OCI-LY1 (cell line): ENCODE measurements around the gene TMEM42.

Experiments used
- CTCF ChIP-seq: fragments of 200-600 bp; sonication (generic), shearing (Covaris generic); IDR thresholded peaks from 2 replicates; pipeline ENCODE4 v1.5.1; 2017; ENCODE audit warnings: mild to moderate bottlenecking, antibody characterized with exemption, low read length, moderate library complexity, mixed read lengths
- EZH2 ChIP-seq: fragments of 200-600 bp; sonication (generic), shearing (Covaris generic); IDR thresholded peaks from 2 replicates; pipeline ENCODE4 v1.8.0; 2017; ENCODE audit warnings: borderline replicate concordance, mixed run types, mild to moderate bottlenecking, antibody characterized with exemption, low read length, moderate library complexity, mixed read lengths

GRCh38 chr3:44870375-44871061 lies 8.8 kb downstream of the TMEM42 start:
- TF ChIP-seq CTCF (no peak), EZH2 (no peak)
